Measurements from ENCODE around the gene RGS8. TPM values are rescaled to one million over a fixed set of nuclear protein-coding genes. Genes with fewer than 3 reads are reported as not detected.

RGS8 gene
- total and polyA plus RNA-seq, 5 donors from 2014 or later, result not detected

GRCh38 chr1:182720463-182720862, 36.1 kb upstream of the RGS8 start:
- peaks cover 3% of the 10 kb centered on the region for H3K27me3 Mint-ChIP-seq
- ATAC-seq (ENCODE audit: low read depth in 2 of 2) (no peak), DNase-seq (no peak)
- peaks cover 5 to 11% (median 8%) of the 10 kb centered on the region in 4 donors for H3K4me1 Mint-ChIP-seq
- Histone ChIP-seq H3K4me3 (ENCODE audit: low read depth, low read length) (no peak overlapping the region), H3K27me3 (ENCODE audit: control insufficient read depth, insufficient read depth, low read length) (no peaks in the 10 kb centered on the region), H3K9me3 (ENCODE audit: control insufficient read depth in 2 of 2, low read length in 2 of 2) (no peaks in the 10 kb centered on the region), H3K4me1 (ENCODE audit: control insufficient read depth, insufficient read depth, low read length, poor library complexity, severe bottlenecking) (peaks cover 6% of the 10 kb centered on the region), H3K27ac (ENCODE audit: insufficient read depth, low read length, poor library complexity, severe bottlenecking) (no peak overlapping the region), H3K36me3 (ENCODE audit: control insufficient read depth, insufficient read depth, low read length) (no peaks in the 10 kb centered on the region)
- no peak overlapping the region for H3K27ac Mint-ChIP-seq
- no peaks in the 10 kb centered on the region for H3K9me3 Mint-ChIP-seq
- no peaks in the 10 kb centered on the region for H3K36me3 Mint-ChIP-seq
- H3K4me3 Mint-ChIP-seq, result no peak overlapping the region

DNA sequence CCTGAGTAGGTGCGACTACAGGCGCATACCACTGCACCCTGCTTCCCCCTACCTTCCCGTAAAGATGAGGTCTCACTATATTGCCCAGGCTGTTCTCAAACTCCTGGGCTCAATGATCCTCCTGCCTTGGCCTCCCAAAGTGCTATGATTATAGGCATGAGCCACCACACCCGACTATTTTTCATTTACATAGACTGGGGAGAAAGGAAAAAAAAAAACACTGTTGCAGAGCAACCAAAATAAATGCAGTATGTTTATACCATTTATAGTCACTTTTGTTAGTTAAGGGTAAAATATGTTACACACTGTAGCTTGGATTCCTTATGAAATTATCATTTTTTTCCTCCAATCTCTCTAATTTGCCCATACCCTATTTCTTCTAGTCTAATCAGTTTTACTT, 35.2 kb upstream of the RGS8 start:
- Mint-ChIP-seq H3K9me3 (no peaks in the 10 kb centered on the region), H3K27ac (no peak overlapping the region), H3K4me3 (no peak overlapping the region), H3K27me3 (no peaks in the 10 kb centered on the region), H3K4me1 (peaks cover 5 to 19% (median 11%) of the 10 kb centered on the region in 4 donors), H3K36me3 (no peaks in the 10 kb centered on the region)
- peaks cover 6% of the 10 kb centered on the region for H3K4me1 ChIP-seq (ENCODE audit: control insufficient read depth, insufficient read depth, low read length, poor library complexity, severe bottlenecking)
- H3K27me3 ChIP-seq (ENCODE audit: control insufficient read depth, insufficient read depth, low read length), result no peaks in the 10 kb centered on the region
- DNase-seq (no peak), ATAC-seq (ENCODE audit: low read depth in 2 of 2) (no peak)
- H3K36me3 ChIP-seq (ENCODE audit: control insufficient read depth, insufficient read depth, low read length), result no peaks in the 10 kb centered on the region
- H3K27ac ChIP-seq (ENCODE audit: insufficient read depth, low read length, poor library complexity, severe bottlenecking), result no peak overlapping the region
- no peaks in the 10 kb centered on the region for H3K9me3 ChIP-seq (ENCODE audit: control insufficient read depth in 2 of 2, low read length in 2 of 2)
- no peak overlapping the region for H3K4me3 ChIP-seq (ENCODE audit: low read depth, low read length)

- Histone ChIP-seq H3K4me3 (ENCODE audit: low read depth, low read length) (no peak overlapping the region), H3K4me1 (ENCODE audit: control insufficient read depth, insufficient read depth, low read length, poor library complexity, severe bottlenecking) (peaks cover 6% of the 10 kb centered on the region), H3K27me3 (ENCODE audit: control insufficient read depth, insufficient read depth, low read length) (no peaks in the 10 kb centered on the region), H3K9me3 (ENCODE audit: control insufficient read depth in 2 of 2, low read length in 2 of 2) (no peaks in the 10 kb centered on the region), H3K27ac (ENCODE audit: insufficient read depth, low read length, poor library complexity, severe bottlenecking) (no peak overlapping the region), H3K36me3 (ENCODE audit: control insufficient read depth, insufficient read depth, low read length) (no peaks in the 10 kb centered on the region)
- Mint-ChIP-seq H3K36me3 (no peaks in the 10 kb centered on the region), H3K27ac (no peak overlapping the region), H3K27me3 (no peaks in the 10 kb centered on the region), H3K4me1 (peaks cover 5 to 25% (median 19%) of the 10 kb centered on the region in 4 donors), H3K9me3 (no peaks in the 10 kb centered on the region), H3K4me3 (no peak overlapping the region)
- DNase-seq, result peak in 1 of 3 donors; percentile 13
- ATAC-seq (ENCODE audit: low read depth in 2 of 2), result no peak
Observed at GRCh38 chr1:182718311-182718710, 33.9 kb upstream of the RGS8 start.

DNA sequence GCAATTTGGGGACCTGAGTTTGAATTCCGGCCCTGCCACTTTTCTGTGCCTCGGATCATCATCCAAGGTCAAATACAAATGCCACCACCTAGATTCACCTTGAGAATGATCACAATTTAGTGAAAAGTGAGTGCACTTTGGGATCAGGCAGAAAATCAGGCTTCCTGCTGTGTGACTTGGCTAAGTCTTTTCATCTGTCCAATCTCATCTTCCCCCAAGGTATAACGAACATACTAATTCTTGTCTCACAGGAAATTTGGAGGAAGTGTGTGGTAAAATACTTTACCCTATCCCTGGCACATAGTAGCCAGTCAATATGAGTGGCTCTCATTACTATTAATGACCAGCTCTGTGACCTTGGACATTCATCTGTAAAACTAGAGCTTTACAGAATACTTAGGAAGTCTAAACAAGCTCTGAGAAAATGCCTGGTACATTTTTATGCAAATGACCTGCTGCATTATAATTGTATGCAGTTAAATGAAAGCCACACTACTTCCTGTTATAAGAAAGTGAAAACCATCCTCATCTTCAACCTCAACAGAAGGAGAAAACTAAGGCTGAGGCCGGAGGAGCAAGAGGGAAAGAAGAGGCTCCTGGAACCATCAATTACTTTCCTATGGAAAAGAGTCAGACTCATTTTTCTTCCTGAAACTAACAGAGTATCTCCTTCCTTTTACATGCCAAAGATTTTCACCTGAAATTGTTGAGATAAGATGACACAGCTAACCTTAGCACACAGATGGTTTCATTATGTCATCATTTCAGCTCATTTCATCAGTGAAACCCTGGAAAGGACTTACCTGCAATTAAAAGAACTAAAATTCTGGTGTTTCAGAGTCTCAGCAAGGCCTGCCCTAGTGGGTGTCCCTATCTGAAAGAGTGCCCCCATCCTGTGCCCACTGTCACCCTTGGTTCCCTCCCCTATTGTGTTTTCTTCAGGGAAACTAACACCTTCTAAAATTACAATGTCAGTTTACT, 32.6 kb upstream of the RGS8 start:
- Mint-ChIP-seq H3K27me3 (no peaks in the 10 kb centered on the region), H3K27ac (peak overlapping the region in 2 of 3 donors; percentile 30 to 75), H3K4me3 (no peak overlapping the region), H3K9me3 (no peaks in the 10 kb centered on the region), H3K4me1 (peaks cover 5 to 25% (median 19%) of the 10 kb centered on the region in 4 donors), H3K36me3 (no peaks in the 10 kb centered on the region)
- DNase-seq (peak in 1 of 3 donors; percentile 18), ATAC-seq (ENCODE audit: low read depth in 2 of 2) (no peak)
- Histone ChIP-seq H3K4me1 (ENCODE audit: control insufficient read depth, insufficient read depth, low read length, poor library complexity, severe bottlenecking) (peaks cover 6% of the 10 kb centered on the region), H3K36me3 (ENCODE audit: control insufficient read depth, insufficient read depth, low read length) (no peaks in the 10 kb centered on the region), H3K27ac (ENCODE audit: insufficient read depth, low read length, poor library complexity, severe bottlenecking) (no peak overlapping the region), H3K4me3 (ENCODE audit: low read depth, low read length) (no peak overlapping the region), H3K27me3 (ENCODE audit: control insufficient read depth, insufficient read depth, low read length) (no peaks in the 10 kb centered on the region), H3K9me3 (ENCODE audit: control insufficient read depth in 2 of 2, low read length in 2 of 2) (no peaks in the 10 kb centered on the region)

- DNase-seq, result no peak
- H3K4me3 Mint-ChIP-seq, result no peak overlapping the region
- no peaks in the 10 kb centered on the region for H3K36me3 ChIP-seq (ENCODE audit: control insufficient read depth, insufficient read depth, low read length)
- H3K4me1 Mint-ChIP-seq, result peaks cover 5 to 25% (median 19%) of the 10 kb centered on the region in 4 donors
- no peaks in the 10 kb centered on the region for H3K27me3 ChIP-seq (ENCODE audit: control insufficient read depth, insufficient read depth, low read length)
- no peak overlapping the region for H3K27ac Mint-ChIP-seq
- H3K9me3 ChIP-seq (ENCODE audit: control insufficient read depth in 2 of 2, low read length in 2 of 2), result no peaks in the 10 kb centered on the region
- no peak overlapping the region for H3K27ac ChIP-seq (ENCODE audit: insufficient read depth, low read length, poor library complexity, severe bottlenecking)
- no peak for ATAC-seq (ENCODE audit: low read depth in 2 of 2)
- no peak overlapping the region for H3K4me3 ChIP-seq (ENCODE audit: low read depth, low read length)
- H3K27me3 Mint-ChIP-seq, result no peaks in the 10 kb centered on the region
- H3K9me3 Mint-ChIP-seq, result no peaks in the 10 kb centered on the region
- no peaks in the 10 kb centered on the region for H3K36me3 Mint-ChIP-seq
- peaks cover 6% of the 10 kb centered on the region for H3K4me1 ChIP-seq (ENCODE audit: control insufficient read depth, insufficient read depth, low read length, poor library complexity, severe bottlenecking)
Observed at GRCh38 chr1:182715531-182715930, 31.1 kb upstream of the RGS8 start.

DNA sequence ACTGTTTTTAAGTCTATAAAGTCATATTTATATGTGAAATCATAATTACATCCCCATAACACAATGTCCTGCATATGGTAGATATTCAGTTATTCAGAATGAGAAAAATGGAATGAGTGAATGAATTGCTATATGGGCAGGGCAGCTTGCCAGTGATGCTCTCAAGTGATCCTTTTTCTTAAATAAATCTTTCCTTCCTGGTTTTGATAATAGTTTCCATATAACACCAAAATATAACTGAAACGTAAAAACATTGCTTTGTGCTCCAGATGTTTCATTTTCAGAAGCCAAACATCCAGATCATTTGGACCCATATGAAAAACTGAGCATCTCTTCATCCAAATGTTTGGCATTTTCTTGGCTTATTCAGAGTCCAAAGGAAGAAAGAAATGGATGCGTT, 30.2 kb upstream of the RGS8 start:
- no peak for ATAC-seq (ENCODE audit: low read depth in 2 of 2)
- H3K27ac Mint-ChIP-seq, result no peak overlapping the region
- Histone ChIP-seq H3K4me1 (ENCODE audit: control insufficient read depth, insufficient read depth, low read length, poor library complexity, severe bottlenecking) (peaks cover 6% of the 10 kb centered on the region), H3K4me3 (ENCODE audit: low read depth, low read length) (no peak overlapping the region), H3K27me3 (ENCODE audit: control insufficient read depth, insufficient read depth, low read length) (no peaks in the 10 kb centered on the region), H3K36me3 (ENCODE audit: control insufficient read depth, insufficient read depth, low read length) (no peaks in the 10 kb centered on the region), H3K9me3 (ENCODE audit: control insufficient read depth in 2 of 2, low read length in 2 of 2) (no peaks in the 10 kb centered on the region), H3K27ac (ENCODE audit: insufficient read depth, low read length, poor library complexity, severe bottlenecking) (no peak overlapping the region)
- peaks cover 5 to 25% (median 19%) of the 10 kb centered on the region in 4 donors for H3K4me1 Mint-ChIP-seq
- H3K9me3 Mint-ChIP-seq, result no peaks in the 10 kb centered on the region
- no peaks in the 10 kb centered on the region for H3K36me3 Mint-ChIP-seq
- no peak for DNase-seq
- H3K27me3 Mint-ChIP-seq, result no peaks in the 10 kb centered on the region
- no peak overlapping the region for H3K4me3 Mint-ChIP-seq

DNA sequence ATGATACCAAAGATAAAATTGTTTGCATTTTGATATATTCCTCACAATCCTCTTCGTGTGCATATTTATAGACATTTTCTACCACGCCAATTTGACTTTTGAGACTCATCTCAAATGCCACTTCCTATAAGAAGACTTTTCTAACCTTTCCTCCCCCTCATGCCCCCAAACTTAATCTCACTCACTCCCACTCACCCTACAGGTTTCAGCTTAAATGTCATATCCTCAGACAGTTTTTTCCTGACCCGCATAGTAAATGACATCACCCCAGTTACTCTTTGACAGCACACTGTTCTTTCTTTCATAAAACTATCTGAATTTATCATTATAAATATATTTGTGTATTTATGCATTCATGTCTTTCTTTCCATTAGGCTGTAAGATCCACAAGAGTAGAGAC, 29.6 kb upstream of the RGS8 start:
- no peak overlapping the region for H3K4me3 ChIP-seq (ENCODE audit: low read depth, low read length)
- H3K27ac ChIP-seq (ENCODE audit: insufficient read depth, low read length, poor library complexity, severe bottlenecking), result no peak overlapping the region
- peaks cover 6% of the 10 kb centered on the region for H3K4me1 ChIP-seq (ENCODE audit: control insufficient read depth, insufficient read depth, low read length, poor library complexity, severe bottlenecking)
- H3K27me3 Mint-ChIP-seq, result no peaks in the 10 kb centered on the region
- ATAC-seq (ENCODE audit: low read depth in 2 of 2) (no peak), DNase-seq (peak in 1 of 3 donors; percentile 17)
- H3K36me3 Mint-ChIP-seq, result no peaks in the 10 kb centered on the region
- no peak overlapping the region for H3K4me3 Mint-ChIP-seq
- H3K9me3 ChIP-seq (ENCODE audit: control insufficient read depth in 2 of 2, low read length in 2 of 2), result no peaks in the 10 kb centered on the region
- H3K9me3 Mint-ChIP-seq, result no peaks in the 10 kb centered on the region
- H3K36me3 ChIP-seq (ENCODE audit: control insufficient read depth, insufficient read depth, low read length), result no peaks in the 10 kb centered on the region
- H3K27ac Mint-ChIP-seq, result no peak overlapping the region
- no peaks in the 10 kb centered on the region for H3K27me3 ChIP-seq (ENCODE audit: control insufficient read depth, insufficient read depth, low read length)
- H3K4me1 Mint-ChIP-seq, result peaks cover 5 to 25% (median 19%) of the 10 kb centered on the region in 4 donors

DNA sequence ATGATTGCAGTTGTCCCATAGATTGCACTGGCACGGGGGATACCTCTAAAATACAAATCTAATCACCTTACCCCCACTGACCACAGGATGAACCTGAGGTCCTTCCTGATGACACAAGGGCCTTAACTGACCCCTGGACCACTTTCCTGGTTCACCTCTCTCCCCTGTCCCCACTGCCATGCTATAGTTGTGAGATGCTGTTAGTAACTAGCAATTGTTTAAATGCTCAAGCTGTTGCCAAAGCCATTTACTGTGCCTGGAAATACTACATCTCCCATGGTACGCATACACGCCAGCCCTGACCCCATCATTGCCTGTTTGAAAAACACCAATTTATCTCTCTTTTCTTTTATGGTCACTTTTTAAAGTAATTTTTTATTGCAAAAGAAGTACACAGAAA, 29.1 kb upstream of the RGS8 start:
- Mint-ChIP-seq H3K27me3 (no peaks in the 10 kb centered on the region), H3K36me3 (no peaks in the 10 kb centered on the region), H3K4me1 (peaks cover 5 to 25% (median 19%) of the 10 kb centered on the region in 4 donors), H3K4me3 (no peak overlapping the region), H3K27ac (no peak overlapping the region), H3K9me3 (no peaks in the 10 kb centered on the region)
- ATAC-seq (ENCODE audit: low read depth in 2 of 2) (no peak), DNase-seq (no peak)
- Histone ChIP-seq H3K36me3 (ENCODE audit: control insufficient read depth, insufficient read depth, low read length) (no peaks in the 10 kb centered on the region), H3K27me3 (ENCODE audit: control insufficient read depth, insufficient read depth, low read length) (no peaks in the 10 kb centered on the region), H3K4me3 (ENCODE audit: low read depth, low read length) (no peak overlapping the region), H3K9me3 (ENCODE audit: control insufficient read depth in 2 of 2, low read length in 2 of 2) (no peaks in the 10 kb centered on the region), H3K4me1 (ENCODE audit: control insufficient read depth, insufficient read depth, low read length, poor library complexity, severe bottlenecking) (peaks cover 6% of the 10 kb centered on the region), H3K27ac (ENCODE audit: insufficient read depth, low read length, poor library complexity, severe bottlenecking) (no peak overlapping the region)

All from CD4-positive, CD25-positive, alpha-beta regulatory T cell (primary cell).